NCI-H510A (cell line): ENCODE data around the gene NCAPD3.

ENCODE experiments used
- DNase-seq: peaks from one replicate; lab custom pipeline; 2025; lab: John Stamatoyannopoulos, UW

NCAPD3 gene

GRCh38 chr11:134159652-134160051 is 64.1 kb downstream of the NCAPD3 start:
- DNase-seq = no peak

- no peak for DNase-seq
Measured at GRCh38 chr11:134158023-134158422, 65.7 kb downstream of the NCAPD3 start.

DNA sequence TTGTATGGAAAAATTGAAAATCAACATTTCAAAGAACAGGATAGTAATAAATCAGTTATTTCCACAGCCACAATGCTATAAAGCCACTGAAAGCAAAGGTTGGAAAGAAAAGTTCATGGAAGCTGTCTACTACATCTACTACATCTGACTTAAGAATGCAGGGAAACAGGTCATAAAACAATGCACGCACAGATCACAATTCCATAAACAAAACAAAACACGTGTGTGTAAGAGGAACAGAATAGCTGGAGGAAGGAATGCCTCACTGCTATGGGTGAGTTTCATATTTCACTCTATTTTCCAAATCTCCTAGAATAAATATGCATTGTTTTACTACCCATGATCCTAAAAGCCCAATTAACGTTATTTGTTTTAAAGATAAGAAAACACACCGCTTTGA is 66.3 kb downstream of the NCAPD3 start:
- no peak for DNase-seq

DNA sequence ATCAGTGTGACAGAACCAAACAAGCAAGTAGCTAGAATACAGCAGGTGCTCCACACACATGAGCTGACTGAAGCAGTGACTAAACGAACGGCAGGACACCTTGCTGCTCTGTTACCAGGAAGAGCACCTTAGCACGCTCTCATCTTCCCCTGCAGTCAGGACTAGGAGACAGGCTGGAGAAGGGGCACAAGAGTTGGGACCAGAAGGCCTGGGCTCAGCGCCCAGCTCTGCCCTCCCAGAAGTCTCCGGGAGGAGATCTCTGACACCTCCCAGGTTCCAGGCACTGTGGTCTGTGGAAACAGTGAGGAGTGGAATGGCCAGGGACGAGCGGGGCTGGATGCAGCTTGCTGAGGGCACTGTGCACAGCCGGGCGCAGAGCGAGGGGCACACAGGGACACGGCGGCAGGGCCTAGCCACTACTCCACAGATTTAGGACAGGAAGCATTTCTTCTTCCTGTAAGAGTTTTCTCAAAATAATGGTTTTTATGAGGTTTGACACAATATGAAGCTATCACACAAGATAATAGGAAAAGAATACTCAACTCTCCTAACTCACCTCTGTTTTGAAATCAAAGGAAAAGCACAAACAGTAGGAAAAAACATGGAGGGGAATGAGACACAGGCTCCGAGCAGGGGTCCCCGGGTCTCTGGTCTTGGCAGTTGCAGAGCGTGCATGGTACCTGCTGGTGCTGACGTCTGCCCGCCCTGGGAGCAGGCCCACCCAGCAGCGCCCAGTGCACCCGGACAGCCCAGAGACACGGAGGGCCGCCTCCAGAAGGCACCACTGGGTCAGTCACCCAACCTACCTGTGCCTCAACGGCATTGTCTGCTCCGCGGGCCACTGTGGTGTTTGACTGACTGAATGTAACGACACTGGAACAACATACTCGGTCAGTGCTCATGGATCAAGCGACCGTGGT is 67.6 kb downstream of the NCAPD3 start:
- no peak for DNase-seq

DNA sequence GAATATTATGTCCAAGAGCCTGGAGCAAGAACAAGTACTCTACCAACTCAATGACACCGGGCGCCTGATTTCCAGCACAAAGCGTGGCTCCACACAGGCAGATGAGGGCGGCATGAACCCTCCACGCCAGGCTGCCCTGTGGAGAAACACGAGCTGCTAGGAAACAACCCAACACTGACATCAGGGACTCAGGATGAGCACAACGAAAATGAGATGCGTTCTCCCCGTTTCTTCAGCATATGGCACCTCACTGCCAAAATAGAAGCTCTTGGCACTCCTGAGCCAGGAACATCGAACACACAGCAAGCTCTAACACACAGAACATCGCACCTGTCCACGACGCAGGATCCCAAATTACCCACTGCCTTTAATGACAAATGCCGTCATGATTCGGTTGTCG is 68.3 kb downstream of the NCAPD3 start:
- no peak for DNase-seq

DNA sequence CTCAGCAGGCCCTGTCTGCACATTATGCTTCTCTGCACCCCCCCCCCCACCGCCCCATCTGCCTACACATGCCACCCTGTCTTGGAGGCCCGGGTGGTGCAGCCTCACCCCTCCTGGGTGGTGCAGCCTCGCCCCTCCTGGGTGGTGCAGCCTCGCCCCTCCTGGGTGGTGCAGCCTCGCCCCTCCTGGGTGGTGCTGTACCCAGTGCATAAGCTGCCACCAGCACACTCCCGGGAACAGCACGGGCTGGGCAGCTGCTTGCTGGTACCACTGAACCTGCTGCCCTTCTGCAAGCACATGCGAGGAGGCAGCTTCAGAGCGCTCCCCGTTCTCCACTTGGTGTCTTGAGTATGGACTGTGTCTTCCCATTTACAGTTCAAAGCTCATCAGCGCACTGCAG is 69.3 kb downstream of the NCAPD3 start:
- DNase-seq = no peak

- no peak for DNase-seq
Measured at GRCh38 chr11:134153147-134153905, 70.4 kb downstream of the NCAPD3 start.

DNA sequence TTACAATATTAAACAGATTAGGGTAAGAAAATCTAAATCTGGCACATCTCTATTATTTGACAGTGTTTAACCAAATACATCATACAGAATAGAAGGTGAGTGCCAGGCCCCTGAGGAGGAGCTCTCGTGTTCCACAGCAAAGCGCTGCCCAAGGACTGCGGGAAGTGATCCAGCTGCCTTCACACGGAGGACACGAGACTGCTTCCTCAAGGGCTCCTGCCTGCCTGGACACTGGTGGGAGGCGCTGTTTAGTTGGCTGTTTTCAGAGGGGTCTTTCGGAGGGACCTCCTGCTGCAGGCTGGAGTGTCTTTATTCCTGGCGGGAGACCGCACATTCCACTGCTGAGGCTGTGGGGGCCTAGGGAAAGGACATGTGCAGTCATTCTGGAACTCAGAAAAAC is 71.1 kb downstream of the NCAPD3 start:
- DNase-seq = no peak

DNA sequence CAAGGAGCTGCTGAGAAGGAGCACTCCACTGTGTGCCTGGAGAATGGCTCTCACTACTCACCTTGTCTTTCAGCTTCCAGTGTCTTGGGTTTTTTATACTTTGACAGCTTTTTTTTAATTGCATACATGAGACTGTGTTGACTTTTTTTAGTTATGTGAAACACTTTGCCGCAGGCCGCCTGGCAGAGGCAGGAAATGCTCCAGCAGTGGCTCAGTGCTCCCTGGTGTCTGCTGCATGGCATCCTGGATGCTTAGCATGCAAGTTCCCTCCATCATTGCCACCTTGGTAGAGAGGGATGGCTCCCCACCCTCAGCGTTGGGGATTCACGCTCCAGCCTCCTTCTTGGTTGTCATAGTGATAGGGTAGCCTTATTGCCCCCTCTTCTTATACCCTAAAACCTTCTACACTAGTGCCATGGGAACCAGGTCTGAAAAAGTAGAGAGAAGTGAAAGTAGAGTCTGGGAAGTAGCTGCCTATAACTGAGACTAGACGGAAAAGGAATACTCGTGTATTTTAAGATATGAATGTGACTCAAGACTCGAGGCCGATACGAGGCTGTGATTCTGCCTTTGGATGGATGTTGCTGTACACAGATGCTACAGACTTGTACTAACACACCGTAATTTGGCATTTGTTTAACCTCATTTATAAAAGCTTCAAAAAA is 72.6 kb downstream of the NCAPD3 start:
- DNase-seq = no peak

- no peak for DNase-seq
Measured at GRCh38 chr11:134150195-134150903, 73.4 kb downstream of the NCAPD3 start.

DNA sequence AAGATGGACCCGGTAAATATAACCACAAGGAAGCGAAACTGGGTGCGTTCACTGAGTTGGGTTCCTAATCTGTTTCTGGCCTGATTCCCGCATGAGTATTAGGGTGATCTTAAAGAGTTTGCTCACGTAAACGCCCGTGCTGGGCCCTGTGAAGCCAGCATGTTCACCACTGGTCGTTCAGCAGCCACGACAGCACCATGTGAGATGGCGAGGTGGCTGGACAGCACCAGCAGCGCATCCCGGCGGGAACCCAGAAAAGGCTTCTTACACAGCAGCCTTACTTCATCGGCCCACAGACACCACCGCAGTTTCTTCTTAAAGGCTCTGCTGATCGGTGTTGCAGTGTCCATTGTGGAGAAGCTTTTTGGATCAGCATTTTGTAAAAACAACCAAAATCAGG is 74.4 kb downstream of the NCAPD3 start:
- no peak for DNase-seq

- DNase-seq = no peak
Measured at GRCh38 chr11:134146598-134146997, 77.2 kb downstream of the NCAPD3 start.

GRCh38 chr11:134145715-134146114 is 78.1 kb downstream of the NCAPD3 start:
- peak; percentile 63 for DNase-seq

- no peak for DNase-seq
Measured at GRCh38 chr11:134144744-134145143, 79.0 kb downstream of the NCAPD3 start.

- no peak for DNase-seq
Measured at GRCh38 chr11:134143801-134144200, 80.0 kb downstream of the NCAPD3 start.

GRCh38 chr11:134142536-134142935 is 81.2 kb downstream of the NCAPD3 start:
- DNase-seq = no peak

DNA sequence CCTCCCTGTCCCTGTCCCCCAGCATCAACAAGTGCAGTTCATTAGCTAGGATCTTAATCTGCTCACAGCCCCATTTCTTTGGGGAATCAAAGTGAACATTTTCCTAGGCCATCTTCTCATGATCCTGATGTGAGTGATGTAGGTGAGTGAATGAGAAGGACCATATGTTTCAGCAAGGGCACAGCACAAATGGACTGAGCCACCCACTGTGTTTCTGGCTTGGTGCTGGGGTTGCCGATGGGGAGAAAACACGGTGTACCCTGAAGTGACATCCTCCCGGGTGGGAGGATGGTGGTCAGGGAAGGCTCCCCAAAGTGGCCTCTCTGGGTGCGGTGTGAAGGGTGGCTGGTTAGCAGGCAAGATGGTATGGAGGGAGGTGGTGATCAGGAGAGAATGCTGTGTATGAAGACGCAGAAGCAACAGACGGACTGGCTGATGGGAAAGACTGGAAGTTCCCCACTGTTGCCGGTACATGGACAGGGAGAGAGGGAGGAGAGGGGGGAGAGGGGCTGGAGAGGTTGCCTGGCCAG is 82.7 kb downstream of the NCAPD3 start:
- DNase-seq = no peak

DNA sequence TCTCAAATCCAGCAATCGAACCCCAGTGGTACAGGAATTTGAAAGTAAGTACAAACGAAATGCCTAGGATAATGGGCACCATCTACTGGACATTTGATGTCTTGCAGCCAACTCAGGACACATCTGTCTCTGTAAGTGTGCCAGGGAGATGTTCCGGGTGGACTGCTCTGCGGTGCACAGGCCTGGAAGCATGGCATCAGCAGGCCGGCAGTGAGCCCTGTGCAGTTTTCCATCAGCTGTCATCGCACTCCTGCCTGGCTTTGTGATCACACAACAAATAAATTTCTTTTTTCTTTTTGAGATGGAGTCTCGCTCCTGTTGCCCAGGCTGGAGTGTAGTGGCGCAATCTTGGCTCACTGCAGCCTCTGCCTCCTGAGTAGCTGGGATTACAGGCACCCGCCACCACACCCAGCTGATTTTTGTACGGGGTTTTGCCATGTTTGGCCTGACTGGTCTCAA is 83.9 kb downstream of the NCAPD3 start:
- no peak for DNase-seq

- DNase-seq = no peak
Measured at GRCh38 chr11:134139303-134139872, 84.4 kb downstream of the NCAPD3 start.

GRCh38 chr11:134138376-134138775 is 85.4 kb downstream of the NCAPD3 start:
- no peak for DNase-seq

GRCh38 chr11:134134167-134134566 is 89.6 kb downstream of the NCAPD3 start:
- DNase-seq = no peak
